Measurements from ENCODE around the gene NCKAP5.

NCKAP5 gene

DNA sequence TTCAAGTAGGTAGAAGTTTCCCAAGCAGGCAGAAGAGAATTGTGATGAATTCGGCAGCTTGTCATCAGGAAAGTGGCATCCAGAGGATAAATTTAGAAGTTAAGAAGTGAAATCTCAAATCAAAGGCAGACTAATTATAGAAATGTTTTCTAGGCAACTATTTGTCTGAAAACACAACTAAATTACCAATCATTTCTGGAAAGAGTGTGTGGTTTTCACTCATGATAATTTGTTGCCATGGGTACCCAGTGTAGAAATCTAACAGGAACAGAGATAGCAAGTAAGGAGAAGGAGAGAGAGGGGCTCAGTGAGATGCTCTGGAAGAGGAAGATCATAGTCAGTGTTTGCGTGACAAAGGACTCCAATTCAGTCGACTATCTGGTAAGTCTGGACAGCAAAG is 208.1 kb downstream of the NCKAP5 start:
- no peak overlapping the region for H3K4me3 ChIP-seq (ENCODE audit: low read depth, low read length)
- CTCF ChIA-PET = interaction anchor here (1.1 kb wide), 1 partner anchor 9 kb away, joined by 3 read pairs; no protein-coding TSS in a partner anchor
- no peak for DNase-seq (ENCODE audit: low read depth, low spot score)
- POLR2A ChIA-PET = no interaction called here
- TF ChIP-seq, protein P1, sequence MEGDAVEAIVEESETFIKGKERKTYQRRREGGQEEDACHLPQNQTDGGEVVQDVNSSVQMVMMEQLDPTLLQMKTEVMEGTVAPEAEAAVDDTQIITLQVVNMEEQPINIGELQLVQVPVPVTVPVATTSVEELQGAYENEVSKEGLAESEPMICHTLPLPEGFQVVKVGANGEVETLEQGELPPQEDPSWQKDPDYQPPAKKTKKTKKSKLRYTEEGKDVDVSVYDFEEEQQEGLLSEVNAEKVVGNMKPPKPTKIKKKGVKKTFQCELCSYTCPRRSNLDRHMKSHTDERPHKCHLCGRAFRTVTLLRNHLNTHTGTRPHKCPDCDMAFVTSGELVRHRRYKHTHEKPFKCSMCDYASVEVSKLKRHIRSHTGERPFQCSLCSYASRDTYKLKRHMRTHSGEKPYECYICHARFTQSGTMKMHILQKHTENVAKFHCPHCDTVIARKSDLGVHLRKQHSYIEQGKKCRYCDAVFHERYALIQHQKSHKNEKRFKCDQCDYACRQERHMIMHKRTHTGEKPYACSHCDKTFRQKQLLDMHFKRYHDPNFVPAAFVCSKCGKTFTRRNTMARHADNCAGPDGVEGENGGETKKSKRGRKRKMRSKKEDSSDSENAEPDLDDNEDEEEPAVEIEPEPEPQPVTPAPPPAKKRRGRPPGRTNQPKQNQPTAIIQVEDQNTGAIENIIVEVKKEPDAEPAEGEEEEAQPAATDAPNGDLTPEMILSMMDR (IDR thresholded peaks at IDR 0.05; ENCODE audit: insufficient read depth, low read length, missing control alignments) = no peak

DNA sequence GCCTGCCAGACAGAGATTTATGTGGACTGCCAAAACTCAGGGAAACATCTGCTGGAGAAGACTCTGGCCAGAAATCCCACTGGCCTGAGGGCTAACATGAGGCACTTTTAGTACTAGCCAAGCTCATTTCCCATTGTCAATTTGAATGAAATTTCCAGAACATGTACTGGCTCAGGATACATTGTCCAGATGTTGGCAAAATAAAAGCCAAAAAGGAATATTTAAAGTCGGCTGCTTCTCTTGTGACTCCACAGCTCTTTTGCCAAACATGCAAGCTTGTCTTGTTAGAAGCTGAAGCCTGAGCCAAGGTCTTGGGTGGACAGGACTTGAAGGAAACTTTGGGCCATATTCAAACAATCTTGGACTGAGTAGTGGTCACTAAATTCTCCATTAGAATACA is 215.5 kb downstream of the NCKAP5 start:
- TF ChIP-seq, protein P1 (IDR thresholded peaks at IDR 0.05; ENCODE audit: insufficient read depth, low read length, missing control alignments) = no peak
- no peak overlapping the region for H3K4me3 ChIP-seq (ENCODE audit: low read depth, low read length)
- CTCF ChIA-PET = no interaction called here
- POLR2A ChIA-PET = no interaction called here
- DNase-seq (ENCODE audit: low read depth, low spot score) = no peak

DNA sequence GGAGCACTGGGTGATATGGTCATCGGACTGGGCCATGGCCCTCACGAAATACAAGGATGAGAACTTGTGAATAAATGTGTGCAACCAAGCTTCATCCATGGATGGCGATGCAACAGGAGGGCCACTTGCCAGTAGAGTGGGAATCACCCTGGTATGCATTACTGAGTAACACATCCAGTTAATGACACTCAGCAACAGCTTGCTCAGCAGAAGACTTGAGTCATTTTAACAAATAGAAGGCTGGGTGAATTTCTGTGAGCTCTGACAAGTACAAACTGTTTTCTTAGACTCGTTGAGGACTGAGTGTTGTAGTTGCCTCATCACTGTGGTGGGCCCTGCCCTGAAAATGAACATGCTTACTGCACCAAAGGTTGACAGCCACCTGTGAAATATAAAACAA is 221.6 kb downstream of the NCKAP5 start:
- DNase-seq (ENCODE audit: low read depth, low spot score) = peak; percentile 82
- ChIA-PET CTCF (interaction anchor here (0.8 to 1.6 kb wide), 3 partner anchors 11 to 497 kb away, joined by 3 to 6 read pairs (median 3); no protein-coding TSS in a partner anchor), POLR2A (no interaction called here)
- no peak overlapping the region for H3K4me3 ChIP-seq (ENCODE audit: low read depth, low read length)
- TF ChIP-seq, protein P1 (IDR thresholded peaks at IDR 0.05; ENCODE audit: insufficient read depth, low read length, missing control alignments) = no peak

DNA sequence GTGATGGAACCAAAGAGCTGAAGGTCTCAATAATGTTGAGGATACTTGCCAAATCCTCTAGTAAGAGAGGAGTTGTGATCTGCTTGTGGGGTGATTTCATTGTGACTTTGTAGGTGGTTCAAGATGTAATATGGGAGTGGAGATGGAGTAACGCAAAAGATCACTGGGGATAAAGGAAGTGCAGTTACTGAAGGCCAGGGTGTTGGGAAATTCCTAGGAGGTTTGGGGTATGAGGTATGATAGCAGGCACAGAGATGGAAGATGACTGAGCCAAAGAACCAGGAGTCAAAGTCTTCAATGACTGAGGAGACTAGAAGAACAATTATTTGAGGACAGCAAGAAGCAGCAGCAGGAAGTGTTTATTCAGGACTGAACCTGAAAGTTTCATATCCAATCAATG is 222.6 kb downstream of the NCKAP5 start:
- ChIA-PET CTCF (no interaction called here), POLR2A (no interaction called here)
- DNase-seq (ENCODE audit: low read depth, low spot score) = no peak
- TF ChIP-seq, protein P1 (IDR thresholded peaks at IDR 0.05; ENCODE audit: insufficient read depth, low read length, missing control alignments) = no peak
- H3K4me3 ChIP-seq (ENCODE audit: low read depth, low read length) = no peak overlapping the region

DNA sequence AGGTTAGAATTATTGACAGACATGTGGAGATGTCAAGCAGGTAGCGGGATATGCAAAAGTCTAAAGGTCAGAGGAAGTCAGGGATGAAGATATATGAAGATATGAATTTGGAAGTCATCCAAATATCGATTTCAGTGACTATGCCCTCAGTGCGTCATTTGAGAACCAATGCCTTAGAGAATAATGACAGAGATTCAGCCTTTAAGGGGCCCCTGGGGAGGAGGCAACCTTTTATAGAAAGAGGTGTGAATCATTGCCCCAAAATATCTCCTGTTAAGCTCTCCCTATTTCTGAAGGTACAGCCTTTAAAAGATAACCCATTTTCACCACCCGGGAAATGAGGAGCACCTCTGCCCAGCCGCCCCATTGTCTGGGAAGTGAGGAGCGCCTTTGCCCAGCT is 223.4 kb downstream of the NCKAP5 start:
- CTCF ChIA-PET = no interaction called here
- TF ChIP-seq, protein P1 (IDR thresholded peaks at IDR 0.05; ENCODE audit: insufficient read depth, low read length, missing control alignments) = no peak
- H3K4me3 ChIP-seq (ENCODE audit: low read depth, low read length) = no peak overlapping the region
- DNase-seq (ENCODE audit: low read depth, low spot score) = no peak
- POLR2A ChIA-PET = no interaction called here

DNA sequence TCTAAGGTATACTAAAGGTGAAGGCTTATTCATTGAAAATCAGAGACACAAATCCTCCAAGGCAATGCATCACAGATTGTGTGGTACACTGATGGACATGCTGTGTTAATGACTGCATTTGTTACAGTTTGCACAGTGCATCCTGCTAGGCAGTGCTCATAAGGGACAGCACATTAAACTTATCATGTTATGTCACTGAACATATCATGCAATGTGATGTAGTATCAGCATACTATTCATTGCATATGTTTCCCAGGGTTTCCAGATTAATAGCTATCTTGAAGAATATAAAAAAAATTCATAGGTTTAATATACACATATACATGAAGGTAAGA is 225.3 kb downstream of the NCKAP5 start:
- CTCF ChIA-PET = no interaction called here
- no peak for DNase-seq (ENCODE audit: low read depth, low spot score)

More for the DNA sequence above, 225.3 kb downstream of the NCKAP5 start:
- TF ChIP-seq, protein P1 (IDR thresholded peaks at IDR 0.05; ENCODE audit: insufficient read depth, low read length, missing control alignments) = no peak
- no peak overlapping the region for H3K4me3 ChIP-seq (ENCODE audit: low read depth, low read length)
- POLR2A ChIA-PET = no interaction called here

Measured in AG04449 (cell line).